Tibial artery (tissue), 4 donors: ENCODE measurements around the gene CLCN7.

Experiments
- DNase-seq, 2 donors: peaks; one replicate each; pipeline ENCODE4 v3.0.0-alpha.2; 2019
- H3K27ac ChIP-seq, 2 donors: fragments of 200-600 bp; sonication (generic) in 1 of 2; 1 replicate in 1 of 2; 2 replicates in 1 of 2; pipeline ENCODE4 v1.5.1; 2018 to 2019; ENCODE audit warnings: mild to moderate bottlenecking in 1 of 2
- H3K27me3 ChIP-seq, 2 donors: fragments of 200-600 bp; sonication (generic) in 1 of 2; one replicate each; pipeline versions ENCODE4 v1.5.1 to v1.6.0; 2016 to 2019
- H3K36me3 ChIP-seq, 3 donors: fragments of 200-600 bp; sonication (generic) in 2 of 3; one replicate each; pipeline ENCODE4 v1.5.1; 2016 to 2019; ENCODE audit warnings: mild to moderate bottlenecking in 2 of 3
- H3K4me1 ChIP-seq, 4 donors: fragments of 200-600 bp; sonication (generic) in 2 of 4; 1 replicate in 3 of 4; 2 replicates in 1 of 4; pipeline ENCODE4 v1.5.1; 2016 to 2019
- H3K4me3 ChIP-seq, 2 donors: fragments of 200-600 bp; sonication (generic) in 1 of 2; 1 replicate in 1 of 2; 2 replicates in 1 of 2; pipeline ENCODE4 v1.5.1; 2018 to 2019; ENCODE audit warnings: mild to moderate bottlenecking in 2 of 2
- H3K9me3 ChIP-seq, 3 donors: fragments of 200-600 bp; sonication (generic) in 1 of 3; one replicate each; pipeline ENCODE4 v1.5.1; 2016 to 2019
- CTCF ChIP-seq, 2 experiments: fragments of 200-600 bp in 1 of 2; fragments of 450-650 bp in 1 of 2; IDR thresholded peaks; one replicate each; pipeline ENCODE4 v1.5.1; 2017 to 2019; ENCODE audit warnings: antibody characterized with exemption in 2 of 2, mild to moderate bottlenecking in 1 of 2, moderate library complexity in 1 of 2
- intact Hi-C: fragments of 100-400 bp; cut with DNase I; formaldehyde crosslinking; loops from one replicate; pipeline ENCODE4 v1.15.0; 2023; ENCODE audit warnings: low total_unique reads

Gene CLCN7

GRCh38 chr16:1450841-1451240 lies 24.0 kb downstream of the CLCN7 start:
- no peak for TF ChIP-seq CTCF (IDR thresholded peaks at IDR 0.05)
- Histone ChIP-seq H3K4me3 (no peak overlapping the region), H3K9me3 (no peaks in the 10 kb centered on the region), H3K27ac (no peak overlapping the region), H3K36me3 (peaks cover 74 to 100% (median 100%) of the 10 kb centered on the region in 3 donors), H3K4me1 (no peaks in the 10 kb centered on the region), H3K27me3 (no peaks in the 10 kb centered on the region)
- no peak for DNase-seq
- intact Hi-C loops, result no loop called here

DNA sequence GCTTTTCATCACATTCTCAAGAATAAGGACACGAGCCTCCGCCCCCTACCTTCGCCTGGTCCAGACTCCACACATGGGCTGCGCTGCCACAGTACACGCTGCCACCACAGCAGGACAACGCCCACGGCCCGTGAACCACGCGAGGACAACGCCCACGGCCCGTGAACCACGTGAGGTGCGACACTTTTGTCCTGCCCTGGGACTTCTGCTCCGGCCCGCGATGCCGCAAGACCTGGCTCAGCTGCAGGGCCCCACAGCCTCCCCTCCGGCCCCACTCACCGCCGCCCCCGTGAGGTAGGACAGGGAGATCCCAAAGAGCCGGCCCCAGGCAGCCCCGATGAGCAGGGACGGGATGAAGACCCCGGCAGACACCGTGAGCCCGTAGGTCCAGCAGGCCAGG lies 24.6 kb downstream of the CLCN7 start:
- H3K4me3 ChIP-seq, result no peak overlapping the region
- intact Hi-C loops, result no loop called here
- no peak for TF ChIP-seq CTCF (IDR thresholded peaks at IDR 0.05)
- no peaks in the 10 kb centered on the region for H3K4me1 ChIP-seq
- DNase-seq, result no peak
- peaks cover 73 to 100% (median 99%) of the 10 kb centered on the region in 3 donors for H3K36me3 ChIP-seq
- H3K27me3 ChIP-seq, result no peaks in the 10 kb centered on the region
- no peak overlapping the region for H3K27ac ChIP-seq
- H3K9me3 ChIP-seq, result no peaks in the 10 kb centered on the region

GRCh38 chr16:1449201-1449788 lies 25.5 kb downstream of the CLCN7 start:
- Histone ChIP-seq H3K36me3 (peaks cover 63 to 94% (median 90%) of the 10 kb centered on the region in 3 donors), H3K4me1 (no peaks in the 10 kb centered on the region), H3K4me3 (no peak overlapping the region), H3K27me3 (no peaks in the 10 kb centered on the region), H3K9me3 (no peaks in the 10 kb centered on the region), H3K27ac (no peak overlapping the region)
- intact Hi-C loops, result no loop called here
- DNase-seq, result no peak
- TF ChIP-seq CTCF (IDR thresholded peaks at IDR 0.05), result no peak

GRCh38 chr16:1448536-1449116 lies 26.2 kb downstream of the CLCN7 start:
- intact Hi-C loops, result no loop called here
- no peak overlapping the region for H3K4me3 ChIP-seq
- DNase-seq, result no peak
- no peaks in the 10 kb centered on the region for H3K27me3 ChIP-seq
- no peak overlapping the region for H3K27ac ChIP-seq
- no peak for TF ChIP-seq CTCF (IDR thresholded peaks at IDR 0.05)
- H3K9me3 ChIP-seq, result no peaks in the 10 kb centered on the region
- peaks cover 58 to 88% (median 83%) of the 10 kb centered on the region in 3 donors for H3K36me3 ChIP-seq
- H3K4me1 ChIP-seq, result no peaks in the 10 kb centered on the region

DNA sequence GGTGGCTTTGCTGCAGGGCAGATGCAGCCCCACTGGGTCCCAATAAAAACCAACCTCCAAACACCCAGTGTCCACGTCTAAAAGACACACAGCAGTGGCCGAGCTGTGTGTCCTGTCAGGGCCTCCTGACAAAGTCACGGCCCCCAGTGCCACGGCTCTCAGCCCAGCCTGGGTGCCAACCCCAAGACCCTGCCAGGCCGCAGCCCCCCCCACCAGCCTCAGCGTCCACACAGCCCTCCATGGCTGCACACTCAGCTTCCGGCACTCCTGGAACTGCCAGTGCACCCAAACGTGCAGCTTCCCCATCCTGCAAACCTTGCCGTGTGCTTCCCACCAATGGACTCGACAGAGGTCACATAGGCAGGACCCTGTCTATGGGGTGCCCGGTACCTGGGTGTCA lies 26.9 kb downstream of the CLCN7 start:
- Histone ChIP-seq H3K4me1 (no peaks in the 10 kb centered on the region), H3K36me3 (peaks cover 51 to 81% (median 76%) of the 10 kb centered on the region in 3 donors), H3K27me3 (no peaks in the 10 kb centered on the region), H3K27ac (no peak overlapping the region), H3K4me3 (no peak overlapping the region), H3K9me3 (no peaks in the 10 kb centered on the region)
- intact Hi-C loops, result no loop called here
- TF ChIP-seq CTCF (IDR thresholded peaks at IDR 0.05), result no peak
- no peak for DNase-seq
